ENCODE data around the gene RAN.
"Not testable (repeated sequence)": the region's sequence is repeated elsewhere in the genome, so short reads cannot be mapped to it uniquely, and the experiment has no call there.

RAN gene

GRCh38 chr12:130849561-130850417, 22.1 kb upstream of the RAN start:
- DNase-seq, result no peak

- DNase-seq, result no peak
These were observed 21.3 kb upstream of the RAN start for GRCh38 chr12:130850418-130851021.

GRCh38 chr12:130856088-130856487, 15.8 kb upstream of the RAN start:
- DNase-seq, result no peak

GRCh38 chr12:130858084-130858483, 13.8 kb upstream of the RAN start:
- no peak for DNase-seq

- DNase-seq, result no peak
These were observed 12.7 kb upstream of the RAN start for GRCh38 chr12:130859161-130859560.

GRCh38 chr12:130860311-130860710, 11.6 kb upstream of the RAN start:
- no peak for DNase-seq

- DNase-seq, result no peak
These were observed 9.7 kb upstream of the RAN start for GRCh38 chr12:130862161-130862560.

- not testable (repeated sequence) for DNase-seq
These were observed 9.1 kb upstream of the RAN start for GRCh38 chr12:130862771-130863170.

GRCh38 chr12:130863298-130863697, 8.6 kb upstream of the RAN start:
- DNase-seq, result no peak

GRCh38 chr12:130868412-130868811, 3.5 kb upstream of the RAN start:
- DNase-seq, result no peak

- peak; percentile 69 for DNase-seq
These were observed 1.2 kb upstream of the RAN start for GRCh38 chr12:130870442-130871285.

GRCh38 chr12:130872179-130873096, 572 bp downstream of the RAN start:
- DNase-seq, result no peak

- DNase-seq, result no peak
These were observed 1.4 kb downstream of the RAN start for GRCh38 chr12:130873106-130873795.

GRCh38 chr12:130873825-130874224, 2.0 kb downstream of the RAN start:
- DNase-seq, result no peak

- no peak for DNase-seq
These were observed 2.8 kb downstream of the RAN start for GRCh38 chr12:130874696-130875095.

- DNase-seq, result no peak
These were observed 3.3 kb downstream of the RAN start for GRCh38 chr12:130875193-130875592.

- DNase-seq, result not testable (repeated sequence)
These were observed 3.8 kb downstream of the RAN start for GRCh38 chr12:130875708-130876107.

- no peak for DNase-seq
These were observed 4.4 kb downstream of the RAN start for GRCh38 chr12:130876297-130876696.

- DNase-seq, result no peak
These were observed 4.9 kb downstream of the RAN start for GRCh38 chr12:130876758-130877157.

GRCh38 chr12:130877333-130877732, 5.5 kb downstream of the RAN start:
- DNase-seq, result no peak
